Measurements from ENCODE around the gene FKBP6.
"Not testable (repeated sequence)": the region's sequence is repeated elsewhere in the genome, so short reads cannot be mapped to it uniquely, and the experiment has no call there.

The FKBP6 gene

DNA sequence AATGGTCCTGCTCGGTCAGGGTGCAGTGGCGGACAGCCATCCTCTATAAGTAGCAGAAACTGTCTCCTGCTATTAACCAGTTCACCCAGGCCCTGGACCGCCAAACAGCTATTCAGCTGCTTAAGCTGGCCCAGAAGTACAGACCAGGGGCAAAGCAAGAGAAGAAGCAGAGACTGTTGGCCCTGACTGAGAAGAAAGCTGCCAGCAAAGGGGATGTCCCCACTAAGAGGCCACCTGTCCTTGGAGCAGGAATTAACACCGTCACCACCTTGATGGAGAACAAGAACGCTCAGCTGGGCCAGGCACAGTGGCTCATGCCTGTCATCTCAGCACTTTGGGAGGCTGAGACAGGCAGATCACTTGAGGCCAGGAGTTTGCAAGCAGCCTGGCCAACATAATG, 13.7 kb upstream of the FKBP6 start:
- H3K27me3 Mint-ChIP-seq: no peaks in the 10 kb centered on the region
- no peak overlapping the region for H3K27ac Mint-ChIP-seq
- peaks cover 2% of the 10 kb centered on the region for H3K4me1 Mint-ChIP-seq
- no peaks in the 10 kb centered on the region for H3K36me3 Mint-ChIP-seq
- no peak overlapping the region for H3K4me3 Mint-ChIP-seq
- H3K9me3 Mint-ChIP-seq: no peaks in the 10 kb centered on the region

GRCh38 chr7:73316521-73316920, 11.4 kb upstream of the FKBP6 start:
- no peak overlapping the region for H3K27ac Mint-ChIP-seq
- H3K4me1 Mint-ChIP-seq: no peaks in the 10 kb centered on the region
- no peaks in the 10 kb centered on the region for H3K9me3 Mint-ChIP-seq
- H3K27me3 Mint-ChIP-seq: no peaks in the 10 kb centered on the region
- no peaks in the 10 kb centered on the region for H3K36me3 Mint-ChIP-seq
- H3K4me3 Mint-ChIP-seq: no peak overlapping the region

DNA sequence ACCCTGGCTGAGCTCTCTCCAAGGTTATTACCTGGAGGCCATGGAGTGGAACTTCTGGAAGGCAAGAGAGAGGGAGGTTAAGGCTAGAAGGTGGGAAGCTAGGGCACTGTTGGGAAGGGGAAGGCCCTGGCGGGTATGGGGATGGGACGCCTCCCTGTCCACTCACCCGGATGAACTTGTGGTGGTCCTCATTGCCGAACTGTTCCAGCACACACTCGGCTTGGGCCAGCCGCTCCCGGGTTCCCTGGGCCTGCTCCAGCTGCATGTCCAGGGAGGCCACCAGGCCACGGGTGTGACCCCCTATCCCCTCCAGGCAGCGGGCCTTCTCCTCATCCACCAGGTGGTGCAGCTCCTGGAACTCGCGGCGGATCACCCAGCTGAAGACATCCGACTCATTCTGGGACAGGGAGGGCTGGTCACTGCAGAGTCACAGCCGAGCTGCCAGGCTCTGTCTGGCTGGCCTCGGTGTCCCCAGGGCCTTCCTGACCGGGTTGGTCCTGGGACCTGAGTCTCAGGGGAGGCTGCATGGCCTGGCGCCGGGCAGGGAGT, 9.2 kb upstream of the FKBP6 start:
- H3K27me3 Mint-ChIP-seq, H3K27ac Mint-ChIP-seq, H3K9me3 Mint-ChIP-seq, H3K4me3 Mint-ChIP-seq, H3K36me3 Mint-ChIP-seq, H3K4me1 Mint-ChIP-seq: not testable (repeated sequence)

DNA sequence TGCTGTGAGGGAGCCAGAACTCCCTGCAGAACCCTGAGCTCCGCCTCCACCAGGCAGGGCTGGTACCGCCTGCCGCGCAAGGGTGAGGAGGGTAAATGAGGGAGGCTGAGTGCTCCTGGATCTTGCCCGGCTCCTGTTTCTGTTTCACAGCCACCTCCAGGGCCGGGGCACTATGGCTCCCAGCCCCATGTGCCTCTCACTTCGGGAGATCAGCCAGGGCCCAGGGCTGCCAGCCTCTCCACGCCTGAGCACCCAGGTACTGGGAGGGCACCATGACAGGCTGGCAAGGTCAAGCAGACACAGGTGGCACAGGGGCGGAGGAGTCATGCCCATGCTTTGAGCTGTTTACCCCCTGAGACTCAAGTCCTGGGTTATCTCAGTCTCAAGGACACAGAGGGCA, 8.4 kb upstream of the FKBP6 start:
- peaks cover 16% of the 10 kb centered on the region for H3K4me1 Mint-ChIP-seq
- not testable (repeated sequence) for H3K4me3 Mint-ChIP-seq, H3K9me3 Mint-ChIP-seq, H3K27ac Mint-ChIP-seq, H3K27me3 Mint-ChIP-seq, H3K36me3 Mint-ChIP-seq

DNA sequence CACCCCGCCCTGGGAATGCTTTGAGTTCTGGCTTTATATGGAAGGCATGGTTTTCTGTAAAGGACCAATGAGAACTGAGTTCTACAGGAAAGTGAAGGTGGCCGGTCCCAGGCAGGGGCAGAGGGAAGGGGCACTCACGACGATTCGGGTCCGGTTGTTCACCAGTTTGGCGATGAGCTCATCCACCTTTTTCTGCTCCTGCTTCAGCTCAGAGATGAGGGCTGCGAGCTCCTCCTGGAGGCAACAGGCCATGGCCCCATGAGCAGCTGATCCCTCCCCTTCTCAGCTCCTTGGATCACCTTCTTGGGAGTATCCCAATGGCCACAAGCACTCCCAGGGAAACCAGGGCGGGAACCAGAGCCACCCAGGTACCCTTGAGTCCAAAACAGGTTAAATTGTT, 8.0 kb upstream of the FKBP6 start:
- not testable (repeated sequence) for H3K27me3 Mint-ChIP-seq, H3K4me3 Mint-ChIP-seq, H3K9me3 Mint-ChIP-seq, H3K27ac Mint-ChIP-seq, H3K36me3 Mint-ChIP-seq
- H3K4me1 Mint-ChIP-seq: peaks cover 18% of the 10 kb centered on the region

GRCh38 chr7:73323434-73324080, 4.4 kb upstream of the FKBP6 start:
- H3K36me3 Mint-ChIP-seq, H3K27ac Mint-ChIP-seq, H3K27me3 Mint-ChIP-seq, H3K9me3 Mint-ChIP-seq: not testable (repeated sequence)
- Mint-ChIP-seq H3K4me1 (peaks cover 18% of the 10 kb centered on the region), H3K4me3 (peak overlapping the region; percentile 63)

- not testable (repeated sequence) for H3K27ac Mint-ChIP-seq, H3K36me3 Mint-ChIP-seq, H3K27me3 Mint-ChIP-seq, H3K9me3 Mint-ChIP-seq
- peaks cover 18% of the 10 kb centered on the region for H3K4me1 Mint-ChIP-seq
- peak overlapping the region; percentile 63 for H3K4me3 Mint-ChIP-seq
Measured at GRCh38 chr7:73324081-73324845, 3.7 kb upstream of the FKBP6 start.

DNA sequence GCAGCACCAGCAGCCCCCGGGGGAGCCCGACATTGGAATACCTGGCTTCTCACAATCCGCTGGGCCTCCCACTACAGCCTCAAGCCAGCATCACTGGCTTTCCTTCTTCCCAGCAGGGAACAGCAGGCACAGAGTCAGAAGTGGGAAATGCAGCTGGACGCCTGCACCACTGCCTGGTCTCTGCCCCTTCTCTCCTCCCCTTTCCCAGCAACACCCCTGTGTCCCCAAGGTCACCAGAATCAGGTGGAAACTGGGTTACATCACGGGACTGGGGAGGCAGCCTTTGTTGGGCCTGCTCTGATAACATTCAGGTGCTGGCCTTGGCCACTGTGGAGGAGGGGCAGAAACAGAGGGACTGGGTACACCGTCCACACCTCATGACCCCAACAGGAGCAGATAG, 2.5 kb upstream of the FKBP6 start:
- peaks cover 18% of the 10 kb centered on the region for H3K4me1 Mint-ChIP-seq
- not testable (repeated sequence) for H3K27ac Mint-ChIP-seq, H3K9me3 Mint-ChIP-seq, H3K4me3 Mint-ChIP-seq, H3K27me3 Mint-ChIP-seq, H3K36me3 Mint-ChIP-seq

- H3K27me3 Mint-ChIP-seq, H3K36me3 Mint-ChIP-seq, H3K27ac Mint-ChIP-seq, H3K9me3 Mint-ChIP-seq, H3K4me3 Mint-ChIP-seq: not testable (repeated sequence)
- peaks cover 18% of the 10 kb centered on the region for H3K4me1 Mint-ChIP-seq
Measured at GRCh38 chr7:73327449-73327848, 512 bp upstream of the FKBP6 start.

- Mint-ChIP-seq H3K9me3 (no peaks in the 10 kb centered on the region), H3K4me1 (peaks cover 10% of the 10 kb centered on the region), H3K27me3 (no peaks in the 10 kb centered on the region), H3K36me3 (no peaks in the 10 kb centered on the region), H3K27ac (no peak overlapping the region), H3K4me3 (no peak overlapping the region)
Measured at GRCh38 chr7:73328696-73329095, 735 bp downstream of the FKBP6 start.

DNA sequence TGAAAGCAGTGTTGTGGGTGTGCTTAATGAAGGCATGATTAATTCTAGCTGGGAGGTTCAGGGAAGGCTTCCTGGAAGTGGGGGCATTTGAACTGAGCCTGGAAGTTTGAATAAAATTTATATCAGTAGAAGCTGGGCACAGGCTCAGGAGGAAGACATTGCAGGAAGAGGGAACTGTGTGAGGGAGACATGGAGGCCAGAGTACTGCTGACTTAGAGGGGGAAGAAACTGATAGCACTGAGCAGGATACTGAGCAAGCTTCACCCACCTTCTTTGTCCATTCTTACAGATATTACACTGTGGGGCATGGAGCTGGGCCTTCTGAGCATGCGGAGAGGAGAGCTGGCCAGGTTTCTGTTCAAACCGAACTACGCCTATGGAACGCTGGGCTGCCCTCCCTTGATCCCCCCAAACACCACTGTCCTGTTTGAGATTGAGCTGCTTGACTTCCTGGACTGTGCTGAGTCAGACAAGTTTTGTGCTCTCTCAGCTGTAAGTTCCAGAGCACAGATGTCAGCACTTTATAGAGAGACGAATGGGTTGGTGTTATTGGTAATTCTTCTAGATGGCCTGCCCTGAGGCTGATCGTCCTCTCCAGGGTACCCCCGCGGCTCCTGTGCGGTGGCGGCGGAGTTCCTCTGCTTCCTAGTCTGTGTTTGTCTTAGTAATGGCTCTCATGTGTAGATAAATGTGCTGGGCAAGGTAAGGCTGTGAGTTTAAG, 2.1 kb downstream of the FKBP6 start:
- Mint-ChIP-seq H3K36me3 (no peaks in the 10 kb centered on the region), H3K4me1 (no peaks in the 10 kb centered on the region), H3K9me3 (no peaks in the 10 kb centered on the region), H3K27ac (no peak overlapping the region), H3K4me3 (no peak overlapping the region), H3K27me3 (no peaks in the 10 kb centered on the region)

DNA sequence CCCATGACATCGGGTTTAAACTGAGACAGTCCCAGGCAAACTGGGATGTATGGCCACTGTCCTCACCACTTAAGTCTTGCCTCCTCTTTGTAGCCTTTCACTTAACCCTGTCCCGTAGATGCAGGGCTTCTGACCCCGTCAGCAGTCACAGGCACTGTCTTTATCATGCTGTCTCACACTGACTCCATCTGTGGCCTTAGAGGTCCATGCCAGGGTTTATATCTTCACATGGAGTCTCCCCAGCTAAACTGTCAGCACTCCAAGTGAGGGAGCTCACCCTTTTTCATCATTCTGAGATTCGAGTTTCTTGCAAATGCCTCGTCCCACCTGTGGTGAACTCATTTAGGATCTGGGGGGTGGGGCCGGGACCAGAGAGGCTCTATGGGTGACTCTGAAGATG, 2.8 kb downstream of the FKBP6 start:
- Mint-ChIP-seq H3K4me3 (no peak overlapping the region), H3K27ac (no peak overlapping the region), H3K9me3 (no peaks in the 10 kb centered on the region)

GRCh38 chr7:73332447-73332846, 4.5 kb downstream of the FKBP6 start:
- Mint-ChIP-seq H3K27me3 (no peaks in the 10 kb centered on the region), H3K27ac (no peak overlapping the region), H3K36me3 (no peaks in the 10 kb centered on the region)

More for the DNA sequence above, 2.8 kb downstream of the FKBP6 start:
- no peaks in the 10 kb centered on the region for H3K27me3 Mint-ChIP-seq
- no peaks in the 10 kb centered on the region for H3K36me3 Mint-ChIP-seq
- H3K4me1 Mint-ChIP-seq: no peaks in the 10 kb centered on the region

DNA sequence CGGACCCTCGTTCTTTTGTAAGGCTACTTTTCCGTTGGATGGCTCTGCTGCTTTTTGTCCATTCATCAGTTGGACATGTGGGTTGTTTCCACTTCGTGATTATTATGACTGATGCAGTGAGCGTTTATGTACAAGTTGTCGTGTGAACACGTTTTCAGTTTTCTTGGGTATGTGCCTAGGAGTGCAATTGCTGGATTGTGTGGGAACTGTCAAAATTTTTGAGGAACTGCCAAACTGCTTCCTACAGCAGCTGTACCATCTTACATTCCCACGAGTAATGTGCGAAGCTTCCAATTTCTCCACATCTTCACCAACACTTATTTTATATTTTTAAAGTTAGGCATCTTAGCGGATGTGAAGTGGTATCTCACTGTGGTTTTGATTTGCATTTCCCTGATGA, 10.4 kb downstream of the FKBP6 start:
- Mint-ChIP-seq H3K4me1 (no peaks in the 10 kb centered on the region), H3K4me3 (no peak overlapping the region), H3K27ac (no peak overlapping the region), H3K36me3 (no peaks in the 10 kb centered on the region), H3K9me3 (no peaks in the 10 kb centered on the region), H3K27me3 (no peaks in the 10 kb centered on the region)

More at GRCh38 chr7:73332447-73332846, 4.5 kb downstream of the FKBP6 start:
- Mint-ChIP-seq H3K4me3 (no peak overlapping the region), H3K9me3 (no peaks in the 10 kb centered on the region), H3K4me1 (no peaks in the 10 kb centered on the region)

DNA sequence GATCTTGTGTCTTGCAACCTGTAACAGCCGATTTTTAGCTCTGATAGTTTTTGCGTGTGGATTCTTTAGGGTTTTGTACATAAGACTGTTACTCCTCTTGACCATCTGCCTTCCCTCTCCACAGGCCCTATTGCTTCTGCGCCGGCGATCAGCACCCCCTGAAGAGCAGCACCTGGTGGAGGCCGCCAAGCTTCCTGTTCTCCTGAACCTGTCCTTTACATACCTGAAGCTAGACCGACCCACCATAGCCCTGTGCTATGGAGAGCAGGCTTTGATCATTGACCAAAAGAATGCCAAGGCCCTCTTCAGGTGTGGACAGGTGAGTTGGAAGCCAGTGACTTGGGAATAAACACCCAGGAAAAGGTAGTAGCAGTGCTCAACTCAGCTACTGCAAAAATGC, 12.6 kb downstream of the FKBP6 start:
- no peaks in the 10 kb centered on the region for H3K9me3 Mint-ChIP-seq
- H3K27ac Mint-ChIP-seq: no peak overlapping the region
- H3K4me1 Mint-ChIP-seq: no peaks in the 10 kb centered on the region
- H3K4me3 Mint-ChIP-seq: no peak overlapping the region
- H3K36me3 Mint-ChIP-seq: no peaks in the 10 kb centered on the region
- no peaks in the 10 kb centered on the region for H3K27me3 Mint-ChIP-seq

GRCh38 chr7:73341877-73342276, 13.9 kb downstream of the FKBP6 start:
- H3K4me3 Mint-ChIP-seq: no peak overlapping the region
- no peaks in the 10 kb centered on the region for H3K27me3 Mint-ChIP-seq
- no peaks in the 10 kb centered on the region for H3K36me3 Mint-ChIP-seq
- H3K27ac Mint-ChIP-seq: no peak overlapping the region
- H3K4me1 Mint-ChIP-seq: no peaks in the 10 kb centered on the region
- no peaks in the 10 kb centered on the region for H3K9me3 Mint-ChIP-seq

Data from activated naive CD4-positive, alpha-beta T cell treated with anti-CD3 and anti-CD28 coated beads, Interleukin-2, amount 50 U/mL, for 24 hours (primary cell).